ENCODE measurements around the gene SOX6.

Gene SOX6

DNA sequence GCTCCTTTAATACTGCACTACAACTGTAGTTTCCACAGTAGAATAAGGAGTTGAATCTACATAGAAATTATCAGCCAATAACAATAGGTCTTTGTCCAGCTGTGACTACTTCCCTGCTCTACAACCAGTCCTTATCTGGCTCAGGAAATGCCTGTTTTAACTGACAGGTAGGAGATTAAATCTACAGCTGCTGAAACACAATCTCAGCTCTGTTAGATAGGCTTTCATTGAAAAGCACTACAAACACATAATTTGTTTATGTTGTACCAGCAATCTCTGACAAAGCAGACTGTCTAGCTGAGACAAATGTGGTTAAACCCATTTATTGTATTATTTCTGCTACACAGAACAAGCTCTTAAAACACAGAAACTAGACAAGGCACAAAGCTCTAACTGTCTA, 230.0 kb downstream of the SOX6 start:
- no peak overlapping the region for H3K27ac ChIP-seq (ENCODE audit: insufficient read depth in 1 of 2, low read depth in 1 of 2, low read length in 2 of 2, poor library complexity in 1 of 2, severe bottlenecking in 2 of 2)
- no peaks in the 10 kb centered on the region for H3K27me3 ChIP-seq (replicated peaks in 2 of 5; ENCODE audit: control insufficient read depth in 4 of 5, insufficient read depth in 5 of 5, low read length in 4 of 5)
- peak in 2 of 3 donors; percentile 6 to 15 for DNase-seq
- no peaks in the 10 kb centered on the region for H3K9me3 ChIP-seq (ENCODE audit: control extremely low read depth in 1 of 5, control insufficient read depth in 4 of 5, insufficient read depth in 2 of 5, low read depth in 1 of 5, low read length in 4 of 5)
- no peaks in the 10 kb centered on the region for H3K4me1 ChIP-seq (ENCODE audit: control extremely low read depth in 1 of 4, control insufficient read depth in 4 of 4, insufficient read depth in 4 of 4, low read length in 3 of 4)
- H3K4me3 ChIP-seq (ENCODE audit: control insufficient read depth in 1 of 7, extremely low read depth in 1 of 7, insufficient read depth in 4 of 7, low read depth in 2 of 7, low read length in 6 of 7) = no peak overlapping the region
- CTCF ChIA-PET = no interaction called here
- POLR2A ChIA-PET = no interaction called here
- H3K36me3 ChIP-seq (ENCODE audit: control insufficient read depth in 4 of 4, insufficient read depth in 4 of 4, low read length in 3 of 4) = no peaks in the 10 kb centered on the region

- Histone ChIP-seq H3K9me3 (ENCODE audit: control extremely low read depth in 1 of 5, control insufficient read depth in 4 of 5, insufficient read depth in 2 of 5, low read depth in 1 of 5, low read length in 4 of 5) (no peaks in the 10 kb centered on the region), H3K27ac (ENCODE audit: insufficient read depth in 1 of 2, low read depth in 1 of 2, low read length in 2 of 2, poor library complexity in 1 of 2, severe bottlenecking in 2 of 2) (no peak overlapping the region), H3K36me3 (ENCODE audit: control insufficient read depth in 4 of 4, insufficient read depth in 4 of 4, low read length in 3 of 4) (no peaks in the 10 kb centered on the region), H3K27me3 (replicated peaks in 2 of 5; ENCODE audit: control insufficient read depth in 4 of 5, insufficient read depth in 5 of 5, low read length in 4 of 5) (no peaks in the 10 kb centered on the region), H3K4me3 (ENCODE audit: control insufficient read depth in 1 of 7, extremely low read depth in 1 of 7, insufficient read depth in 4 of 7, low read depth in 2 of 7, low read length in 6 of 7) (no peak overlapping the region), H3K4me1 (ENCODE audit: control extremely low read depth in 1 of 4, control insufficient read depth in 4 of 4, insufficient read depth in 4 of 4, low read length in 3 of 4) (no peaks in the 10 kb centered on the region)
- ChIA-PET POLR2A (no interaction called here), CTCF (no interaction called here)
- no peak for DNase-seq
Observed at GRCh38 chr11:16125796-16126195, 230.6 kb downstream of the SOX6 start.

- Histone ChIP-seq H3K9me3 (ENCODE audit: control extremely low read depth in 1 of 5, control insufficient read depth in 4 of 5, insufficient read depth in 2 of 5, low read depth in 1 of 5, low read length in 4 of 5) (no peaks in the 10 kb centered on the region), H3K4me3 (ENCODE audit: control insufficient read depth in 1 of 7, extremely low read depth in 1 of 7, insufficient read depth in 4 of 7, low read depth in 2 of 7, low read length in 6 of 7) (no peak overlapping the region), H3K36me3 (ENCODE audit: control insufficient read depth in 4 of 4, insufficient read depth in 4 of 4, low read length in 3 of 4) (no peaks in the 10 kb centered on the region), H3K27ac (ENCODE audit: insufficient read depth in 1 of 2, low read depth in 1 of 2, low read length in 2 of 2, poor library complexity in 1 of 2, severe bottlenecking in 2 of 2) (no peak overlapping the region), H3K27me3 (replicated peaks in 2 of 5; ENCODE audit: control insufficient read depth in 4 of 5, insufficient read depth in 5 of 5, low read length in 4 of 5) (no peaks in the 10 kb centered on the region), H3K4me1 (ENCODE audit: control extremely low read depth in 1 of 4, control insufficient read depth in 4 of 4, insufficient read depth in 4 of 4, low read length in 3 of 4) (no peaks in the 10 kb centered on the region)
- 94% methylated on average over 3 of the region's 3 CpGs for WGBS (ENCODE audit: insufficient coverage)
- POLR2A ChIA-PET = no interaction called here
- CTCF ChIA-PET = no interaction called here
- no peak for DNase-seq
Observed at GRCh38 chr11:16124390-16124789, 232.0 kb downstream of the SOX6 start.

- no peak for DNase-seq
- Histone ChIP-seq H3K27me3 (replicated peaks in 2 of 5; ENCODE audit: control insufficient read depth in 4 of 5, insufficient read depth in 5 of 5, low read length in 4 of 5) (no peaks in the 10 kb centered on the region), H3K36me3 (ENCODE audit: control insufficient read depth in 4 of 4, insufficient read depth in 4 of 4, low read length in 3 of 4) (no peaks in the 10 kb centered on the region), H3K9me3 (ENCODE audit: control extremely low read depth in 1 of 5, control insufficient read depth in 4 of 5, insufficient read depth in 2 of 5, low read depth in 1 of 5, low read length in 4 of 5) (no peaks in the 10 kb centered on the region), H3K4me3 (ENCODE audit: control insufficient read depth in 1 of 7, extremely low read depth in 1 of 7, insufficient read depth in 4 of 7, low read depth in 2 of 7, low read length in 6 of 7) (no peak overlapping the region), H3K27ac (ENCODE audit: insufficient read depth in 1 of 2, low read depth in 1 of 2, low read length in 2 of 2, poor library complexity in 1 of 2, severe bottlenecking in 2 of 2) (no peak overlapping the region), H3K4me1 (ENCODE audit: control extremely low read depth in 1 of 4, control insufficient read depth in 4 of 4, insufficient read depth in 4 of 4, low read length in 3 of 4) (no peaks in the 10 kb centered on the region)
- ChIA-PET POLR2A (no interaction called here), CTCF (no interaction called here)
- WGBS (ENCODE audit: insufficient coverage) = no CpG with 5 or more reads among the region's 1 CpG
Observed at GRCh38 chr11:16121853-16122252, 234.5 kb downstream of the SOX6 start.

DNA sequence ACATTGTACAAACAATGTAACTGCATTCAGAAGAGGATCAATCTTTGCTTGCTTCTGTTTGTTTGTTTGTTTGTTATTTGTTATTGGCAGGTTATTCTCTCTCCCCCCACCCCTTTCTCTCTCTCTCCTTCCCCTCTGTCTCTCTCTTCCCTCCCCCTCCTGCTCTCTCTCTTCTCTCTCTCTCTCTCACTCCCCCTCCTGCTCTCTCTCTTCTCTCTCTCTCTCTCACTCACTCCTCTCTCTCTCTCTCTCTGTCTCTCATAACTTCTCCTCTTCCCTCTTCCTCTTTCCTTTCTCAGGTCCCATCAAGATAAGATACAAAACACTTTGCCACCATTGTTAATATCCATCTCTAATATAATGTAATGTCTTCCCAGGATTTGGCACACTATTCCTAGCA, 236.3 kb downstream of the SOX6 start:
- ChIA-PET POLR2A (no interaction called here), CTCF (no interaction called here)

GRCh38 chr11:16117989-16118756, 238.2 kb downstream of the SOX6 start:
- H3K9me3 ChIP-seq (ENCODE audit: control extremely low read depth in 1 of 5, control insufficient read depth in 4 of 5, insufficient read depth in 2 of 5, low read depth in 1 of 5, low read length in 4 of 5) = no peaks in the 10 kb centered on the region
- no peak overlapping the region for H3K4me3 ChIP-seq (ENCODE audit: control insufficient read depth in 1 of 7, extremely low read depth in 1 of 7, insufficient read depth in 4 of 7, low read depth in 2 of 7, low read length in 6 of 7)
- CTCF ChIA-PET = no interaction called here
- H3K27ac ChIP-seq (ENCODE audit: insufficient read depth in 1 of 2, low read depth in 1 of 2, low read length in 2 of 2, poor library complexity in 1 of 2, severe bottlenecking in 2 of 2) = no peak overlapping the region
- no peaks in the 10 kb centered on the region for H3K27me3 ChIP-seq (replicated peaks in 2 of 5; ENCODE audit: control insufficient read depth in 4 of 5, insufficient read depth in 5 of 5, low read length in 4 of 5)
- H3K4me1 ChIP-seq (ENCODE audit: control extremely low read depth in 1 of 4, control insufficient read depth in 4 of 4, insufficient read depth in 4 of 4, low read length in 3 of 4) = no peaks in the 10 kb centered on the region
- H3K36me3 ChIP-seq (ENCODE audit: control insufficient read depth in 4 of 4, insufficient read depth in 4 of 4, low read length in 3 of 4) = no peaks in the 10 kb centered on the region
- POLR2A ChIA-PET = no interaction called here
- no peak for DNase-seq
- 89% methylated on average over 1 of the region's 4 CpGs for WGBS (ENCODE audit: insufficient coverage)

More for the DNA sequence above, 236.3 kb downstream of the SOX6 start:
- Histone ChIP-seq H3K4me1 (ENCODE audit: control extremely low read depth in 1 of 4, control insufficient read depth in 4 of 4, insufficient read depth in 4 of 4, low read length in 3 of 4) (no peaks in the 10 kb centered on the region), H3K27ac (ENCODE audit: insufficient read depth in 1 of 2, low read depth in 1 of 2, low read length in 2 of 2, poor library complexity in 1 of 2, severe bottlenecking in 2 of 2) (no peak overlapping the region), H3K27me3 (replicated peaks in 2 of 5; ENCODE audit: control insufficient read depth in 4 of 5, insufficient read depth in 5 of 5, low read length in 4 of 5) (no peaks in the 10 kb centered on the region), H3K4me3 (ENCODE audit: control insufficient read depth in 1 of 7, extremely low read depth in 1 of 7, insufficient read depth in 4 of 7, low read depth in 2 of 7, low read length in 6 of 7) (no peak overlapping the region), H3K9me3 (ENCODE audit: control extremely low read depth in 1 of 5, control insufficient read depth in 4 of 5, insufficient read depth in 2 of 5, low read depth in 1 of 5, low read length in 4 of 5) (no peaks in the 10 kb centered on the region), H3K36me3 (ENCODE audit: control insufficient read depth in 4 of 4, insufficient read depth in 4 of 4, low read length in 3 of 4) (no peaks in the 10 kb centered on the region)
- DNase-seq = no peak

DNA sequence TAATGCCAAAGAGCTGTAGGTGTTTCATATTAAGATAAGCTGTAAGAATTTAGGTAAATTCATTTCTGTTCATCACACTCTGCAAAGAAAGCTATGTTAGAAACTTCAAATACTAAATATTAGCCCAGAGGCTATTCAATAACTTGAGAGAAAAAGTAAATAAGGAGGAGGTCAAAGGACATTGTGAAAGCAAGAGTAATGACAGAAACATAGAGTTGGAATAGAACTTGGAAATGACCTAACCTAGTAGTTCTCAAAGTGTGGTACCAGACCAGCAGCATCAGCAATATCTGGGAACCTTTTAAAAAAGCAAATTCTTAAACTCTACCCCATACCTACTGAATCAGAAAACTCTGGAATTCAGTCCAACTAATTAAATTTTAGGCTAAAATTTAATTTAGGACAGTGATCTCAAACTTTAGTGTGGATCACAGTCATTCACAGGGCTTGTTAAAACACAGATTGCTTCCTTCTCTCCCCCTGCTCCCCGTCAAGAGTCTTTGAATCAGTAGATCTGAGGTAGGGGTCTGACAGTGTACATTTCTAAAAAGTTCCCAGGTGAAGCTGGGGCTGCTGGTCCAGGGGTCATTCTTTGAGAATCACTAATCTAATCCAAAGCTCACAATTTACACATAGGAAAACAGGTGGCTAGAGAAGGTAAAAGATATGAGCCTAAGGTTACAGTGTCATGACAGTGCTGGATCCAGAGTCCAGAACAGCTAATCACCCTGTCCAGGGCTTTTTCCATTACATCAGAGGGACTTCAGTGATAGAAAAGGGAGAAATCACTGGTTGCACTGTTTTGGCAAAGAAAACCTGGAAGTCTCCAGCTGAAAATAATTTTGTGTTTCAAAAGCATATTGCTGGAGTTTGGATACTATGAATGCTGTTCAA, 241.1 kb downstream of the SOX6 start:
- no peaks in the 10 kb centered on the region for H3K36me3 ChIP-seq (ENCODE audit: control insufficient read depth in 4 of 4, insufficient read depth in 4 of 4, low read length in 3 of 4)
- no peak overlapping the region for H3K27ac ChIP-seq (ENCODE audit: insufficient read depth in 1 of 2, low read depth in 1 of 2, low read length in 2 of 2, poor library complexity in 1 of 2, severe bottlenecking in 2 of 2)
- no peak for DNase-seq
- 88% methylated on average over 1 of the region's 1 CpG for WGBS (ENCODE audit: insufficient coverage)
- no peak overlapping the region for H3K4me3 ChIP-seq (ENCODE audit: control insufficient read depth in 1 of 7, extremely low read depth in 1 of 7, insufficient read depth in 4 of 7, low read depth in 2 of 7, low read length in 6 of 7)
- no peaks in the 10 kb centered on the region for H3K4me1 ChIP-seq (ENCODE audit: control extremely low read depth in 1 of 4, control insufficient read depth in 4 of 4, insufficient read depth in 4 of 4, low read length in 3 of 4)
- POLR2A ChIA-PET = no interaction called here
- no peaks in the 10 kb centered on the region for H3K9me3 ChIP-seq (ENCODE audit: control extremely low read depth in 1 of 5, control insufficient read depth in 4 of 5, insufficient read depth in 2 of 5, low read depth in 1 of 5, low read length in 4 of 5)
- CTCF ChIA-PET = no interaction called here
- H3K27me3 ChIP-seq (replicated peaks in 2 of 5; ENCODE audit: control insufficient read depth in 4 of 5, insufficient read depth in 5 of 5, low read length in 4 of 5) = no peaks in the 10 kb centered on the region
